ENCODE measurements around the gene PDGFD. TPM values are rescaled to one million over a fixed set of nuclear protein-coding genes. Genes with fewer than 3 reads are reported as not detected.

The PDGFD gene
- total RNA-seq, 1 experiment from 2014 or later = 1.7 TPM

GRCh38 chr11:104122011-104122635, 41.8 kb downstream of the PDGFD start:
- Histone ChIP-seq H3K9ac (ENCODE audit: extremely low read depth, insufficient read length, low read length) (no peak overlapping the region), H3K79me1 (ENCODE audit: insufficient read depth, low read depth, low read length, poor library complexity, severe bottlenecking) (no peaks in the 10 kb centered on the region), H3K27ac (ENCODE audit: insufficient read length, low read depth, low read length) (no peak overlapping the region), H4K5ac (ENCODE audit: insufficient read length, low read depth, low read length) (no peak overlapping the region), H2BK20ac (ENCODE audit: low read depth, low read length, poor library complexity, severe bottlenecking) (no peak overlapping the region), H2AK5ac (ENCODE audit: insufficient read length, low read length) (no peak overlapping the region), H3K9me3 (ENCODE audit: control insufficient read depth, low read depth, low read length) (no peaks in the 10 kb centered on the region), H2BK15ac (ENCODE audit: low read depth, low read length) (no peak overlapping the region), H2BK120ac (ENCODE audit: low read depth, low read length, poor library complexity, severe bottlenecking) (no peak overlapping the region), H3K4me2 (ENCODE audit: insufficient read depth, insufficient read length, low read length) (peak overlapping the region; percentile 16), H3K18ac (ENCODE audit: insufficient read length, low read depth, low read length) (no peak overlapping the region), H3T11ph (ENCODE audit: low read length) (no peak overlapping the region), H3K27me3 (ENCODE audit: insufficient read depth, low read length) (no peaks in the 10 kb centered on the region), H3K79me2 (ENCODE audit: insufficient read depth, low read length) (no peaks in the 10 kb centered on the region), H2BK12ac (ENCODE audit: insufficient read length, low read depth, low read length) (no peak overlapping the region), H3K4ac (ENCODE audit: low read depth, low read length) (no peak overlapping the region), H3K4me1 (ENCODE audit: insufficient read depth, low read length) (peaks cover 6% of the 10 kb centered on the region; the same call in 1 of the 2 replicates), H4K91ac (ENCODE audit: insufficient read length, low read depth, low read length) (no peak overlapping the region), H2BK5ac (ENCODE audit: insufficient read length, low read length) (no peak overlapping the region), H3K23me2 (ENCODE audit: insufficient read length, low read depth, low read length, poor library complexity, severe bottlenecking) (no peaks in the 10 kb centered on the region), H3K14ac (ENCODE audit: insufficient read depth, low read length) (no peak overlapping the region), H3K56ac (ENCODE audit: insufficient read length, low read depth, low read length) (no peak overlapping the region), H3K23ac (ENCODE audit: insufficient read length, low read depth, low read length) (no peak overlapping the region), H4K8ac (replicated peaks; ENCODE audit: insufficient read length, low read depth, low read length) (no peak overlapping the region), H4K20me1 (ENCODE audit: control insufficient read depth, insufficient read depth, insufficient read length) (no peaks in the 10 kb centered on the region), H2AFZ (ENCODE audit: low read length) (no peak overlapping the region)
- Mint-ChIP-seq H3K27me3 (ENCODE audit: low read depth) (no peaks in the 10 kb centered on the region), H3K4me1 (peaks cover 35 to 41% of the 10 kb centered on the region in 2 experiments), H3K9me3 (peaks cover 5 to 8% of the 10 kb centered on the region in 2 experiments), H3K36me3 (ENCODE audit: insufficient read depth in 1 of 3, low read depth in 3 of 3) (peaks cover under 1 to 12% (median 6%) of the 10 kb centered on the region in 3 experiments; a peak in 6 of 7 replicates), H3K27ac (peak overlapping the region in 2 of 3 experiments; percentile 36 to 93; a peak in 4 of 7 replicates), H3K4me3 (no peak overlapping the region; a peak in 2 of 5 replicates)
- DNase-seq = no peak
- TF ChIP-seq CTCF (conservative IDR thresholded peaks at IDR 0.05) = no peak
